Neural progenitor cell (in vitro differentiated cells): ENCODE data around the gene ZNRF4. TPM values are rescaled to one million over a fixed set of nuclear protein-coding genes. Genes with fewer than 3 reads are reported as not detected.
A peak's percentile ranks its signal among the peaks of the same experiment; 100 is the strongest.

ENCODE experiments used
- DNase-seq: peaks from one replicate; pipeline ENCODE4 v3.0.0-alpha.2; 2016; ENCODE audit warnings: low spot score
- H2AFZ ChIP-seq: fragments of 200-600 bp; sonication (generic); replicated peaks from 2 replicates; pipeline ENCODE4 v1.6.1; 2016; ENCODE audit warnings: antibody characterized with exemption
- H3F3A ChIP-seq: fragments of 200-600 bp; sonication (generic); 2 replicates; pipeline ENCODE4 v1.6.1; 2016; ENCODE audit warnings: antibody characterized with exemption, low read depth
- H3K27ac ChIP-seq: fragments of 200-600 bp; sonication (generic); 2 replicates; pipeline ENCODE4 v1.5.1; 2016; ENCODE audit warnings: mild to moderate bottlenecking
- H3K27me3 ChIP-seq: fragments of 200-600 bp; sonication (generic); 2 replicates; pipeline ENCODE4 v1.6.1; 2016; ENCODE audit warnings: mild to moderate bottlenecking, moderate library complexity
- H3K36me3 ChIP-seq: fragments of 200-600 bp; sonication (generic); 2 replicates; pipeline ENCODE4 v1.5.1; 2016
- H3K4me1 ChIP-seq: fragments of 200-600 bp; sonication (generic); 2 replicates; pipeline ENCODE4 v1.6.1; 2016; ENCODE audit warnings: mixed run types
- H3K4me2 ChIP-seq: fragments of 200-600 bp; sonication (generic); 2 replicates; pipeline ENCODE4 v1.6.1; 2016
- H3K4me3 ChIP-seq: fragments of 200-600 bp; sonication (generic); 2 replicates; pipeline ENCODE4 v1.5.1; 2016
- H3K79me2 ChIP-seq: fragments of 200-600 bp; sonication (generic); 2 replicates; pipeline ENCODE4 v1.6.1; 2016; ENCODE audit warnings: low read depth
- H3K9ac ChIP-seq: fragments of 200-600 bp; sonication (generic); 2 replicates; pipeline ENCODE4 v1.6.1; 2016
- H3K9me3 ChIP-seq: fragments of 200-600 bp; sonication (generic); 2 replicates; pipeline ENCODE4 v1.5.1; 2016; ENCODE audit warnings: low read depth
- H4K20me1 ChIP-seq: fragments of 200-600 bp; sonication (generic); 2 replicates; pipeline ENCODE4 v1.6.1; 2016; ENCODE audit warnings: low read depth
- H3K27ac Mint-ChIP-seq: 3 replicates; pipeline ENCODE4 v1.8.0; 2021; ENCODE audit warnings: mixed read lengths
- H3K27me3 Mint-ChIP-seq: 2 replicates; pipeline ENCODE4 v1.8.0; 2022; ENCODE audit warnings: low read depth, mild to moderate bottlenecking, inconsistent platforms, moderate library complexity, mixed read lengths; ENCODE audit not compliant: insufficient read depth
- H3K36me3 Mint-ChIP-seq: 3 replicates; pipeline ENCODE4 v1.8.0; 2021; ENCODE audit warnings: mixed read lengths
- H3K4me1 Mint-ChIP-seq: 3 replicates; pipeline ENCODE4 v1.8.0; 2021; ENCODE audit warnings: mixed read lengths
- H3K4me3 Mint-ChIP-seq: 3 replicates; pipeline ENCODE4 v1.8.0; 2021; ENCODE audit warnings: mild to moderate bottlenecking, moderate library complexity, mixed read lengths
- H3K9me3 Mint-ChIP-seq: 3 replicates; pipeline ENCODE4 v1.8.0; 2020; ENCODE audit warnings: mixed read lengths
- CTCF ChIP-seq: fragments of 200-600 bp; sonication (generic); IDR thresholded peaks from 2 replicates; pipeline ENCODE4 v1.5.1; 2017; ENCODE audit warnings: antibody characterized with exemption, mild to moderate bottlenecking
- EZH2 ChIP-seq: fragments of 200-600 bp; sonication (generic); IDR thresholded peaks from 2 replicates; pipeline ENCODE4 v1.6.1; 2017; ENCODE audit warnings: antibody characterized with exemption, mild to moderate bottlenecking, moderate library complexity
- EZH2phosphoT487 ChIP-seq: fragments of 200-600 bp; sonication (generic); IDR thresholded peaks from 2 replicates; pipeline ENCODE4 v1.6.1; 2017; ENCODE audit warnings: antibody characterized with exemption
- total RNA-seq: library from RNA; depleted of rRNA; stranded (reverse); fragments of >200 nt; gene quantifications from 2 replicates; pipeline ENCODE4 v1.2.3, GENCODE V29; 2015; ENCODE audit warnings: low replicate concordance

Gene ZNRF4
- total RNA-seq, 1 donor from 2014 or later, result not detected

- peaks cover 45% of the 10 kb centered on the region for H3K27me3 ChIP-seq
- no peaks in the 10 kb centered on the region for H3K36me3 ChIP-seq
- no peak for DNase-seq
- no peaks in the 10 kb centered on the region for H3K4me1 ChIP-seq
- Mint-ChIP-seq H3K4me3 (no peak overlapping the region), H3K4me1 (peaks cover 14% of the 10 kb centered on the region), H3K27me3 (peaks cover 28% of the 10 kb centered on the region), H3K9me3 (no peaks in the 10 kb centered on the region), H3K36me3 (no peaks in the 10 kb centered on the region), H3K27ac (peak overlapping the region; percentile 42)
- no peaks in the 10 kb centered on the region for H3K79me2 ChIP-seq
- peaks cover 6% of the 10 kb centered on the region for H3F3A ChIP-seq
- no peak overlapping the region for H3K4me2 ChIP-seq
- H3K4me3 ChIP-seq, result no peak overlapping the region
- no peaks in the 10 kb centered on the region for H4K20me1 ChIP-seq
- H3K9me3 ChIP-seq, result no peaks in the 10 kb centered on the region
- H3K27ac ChIP-seq, result no peak overlapping the region
- no peak overlapping the region for H2AFZ ChIP-seq
- no peak overlapping the region for H3K9ac ChIP-seq
- TF ChIP-seq EZH2phosphoT487 (no peak), CTCF (no peak), EZH2 (no peak)
Measured at GRCh38 chr19:5450482-5451126, 4.6 kb upstream of the ZNRF4 start.

- H3K9ac ChIP-seq, result no peak overlapping the region
- no peaks in the 10 kb centered on the region for H3K4me1 ChIP-seq
- H3K36me3 ChIP-seq, result no peaks in the 10 kb centered on the region
- no peak overlapping the region for H3K4me3 Mint-ChIP-seq
- H3K27ac Mint-ChIP-seq, result no peak overlapping the region
- no peaks in the 10 kb centered on the region for H3K9me3 Mint-ChIP-seq
- H3K27ac ChIP-seq, result no peak overlapping the region
- peaks cover 45% of the 10 kb centered on the region for H3K27me3 ChIP-seq
- H2AFZ ChIP-seq, result no peak overlapping the region
- TF ChIP-seq CTCF (no peak), EZH2 (no peak), EZH2phosphoT487 (no peak)
- no peaks in the 10 kb centered on the region for H3K36me3 Mint-ChIP-seq
- H3K4me1 Mint-ChIP-seq, result peaks cover 14% of the 10 kb centered on the region
- peaks cover 28% of the 10 kb centered on the region for H3K27me3 Mint-ChIP-seq
- H3K79me2 ChIP-seq, result no peaks in the 10 kb centered on the region
- DNase-seq, result no peak
- H3K4me3 ChIP-seq, result no peak overlapping the region
- H3K4me2 ChIP-seq, result no peak overlapping the region
- peaks cover 6% of the 10 kb centered on the region for H3F3A ChIP-seq
- H4K20me1 ChIP-seq, result no peaks in the 10 kb centered on the region
- no peaks in the 10 kb centered on the region for H3K9me3 ChIP-seq
Measured at GRCh38 chr19:5451494-5451893, 3.7 kb upstream of the ZNRF4 start.

GRCh38 chr19:5452594-5453565, 2.3 kb upstream of the ZNRF4 start:
- Histone ChIP-seq H2AFZ (no peak overlapping the region), H3K9ac (no peak overlapping the region), H3F3A (peaks cover 6% of the 10 kb centered on the region), H3K9me3 (no peaks in the 10 kb centered on the region), H3K4me3 (no peak overlapping the region), H3K27me3 (peaks cover 34% of the 10 kb centered on the region), H3K27ac (no peak overlapping the region), H3K79me2 (no peaks in the 10 kb centered on the region), H4K20me1 (no peaks in the 10 kb centered on the region), H3K4me2 (no peak overlapping the region), H3K36me3 (no peaks in the 10 kb centered on the region), H3K4me1 (no peaks in the 10 kb centered on the region)
- DNase-seq, result peak; percentile 37
- no peak overlapping the region for H3K27ac Mint-ChIP-seq
- peaks cover 25% of the 10 kb centered on the region for H3K27me3 Mint-ChIP-seq
- H3K9me3 Mint-ChIP-seq, result no peaks in the 10 kb centered on the region
- TF ChIP-seq EZH2phosphoT487 (no peak), EZH2 (no peak), CTCF (no peak)
- no peak overlapping the region for H3K4me3 Mint-ChIP-seq
- H3K36me3 Mint-ChIP-seq, result no peaks in the 10 kb centered on the region
- H3K4me1 Mint-ChIP-seq, result peaks cover 14% of the 10 kb centered on the region
